Loucy (cell line): ENCODE measurements around the gene ESR2.

ENCODE experiments used
- EZH2phosphoT487 ChIP-seq: fragments of 200-600 bp; IDR thresholded peaks from 2 replicates; pipeline ENCODE4 v1.6.1; 2018; ENCODE audit warnings: antibody characterized with exemption, mild to moderate bottlenecking, moderate library complexity, borderline replicate concordance
- TF ChIP-seq, protein P1 (sequence below): fragments of 200-600 bp; sonication (generic); conservative IDR thresholded peaks from 2 replicates; pipeline ENCODE4 v1.5.1; 2014; ENCODE audit warnings: mild to moderate bottlenecking, antibody characterized with exemption, low read length

DNA sequence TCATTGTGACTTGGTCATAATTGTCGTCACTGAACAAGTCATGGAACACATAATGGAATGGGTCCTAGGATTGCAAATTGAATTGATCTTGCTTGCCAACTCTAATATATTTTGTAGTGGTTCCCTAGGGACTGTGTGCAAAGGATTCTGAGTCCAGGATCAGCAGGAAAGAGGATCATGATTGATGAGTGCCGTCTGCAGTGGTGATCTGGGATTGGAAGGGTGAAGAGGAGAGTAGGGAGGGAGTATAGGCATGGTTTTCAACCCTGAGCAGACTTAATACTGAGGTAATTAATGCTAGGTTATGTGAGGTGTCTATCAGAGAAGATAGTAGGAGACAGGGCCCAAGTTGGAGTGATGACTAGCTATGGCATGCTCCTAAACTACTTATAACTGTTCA is 168.9 kb downstream of the ESR2 start:
- TF ChIP-seq, protein P1, sequence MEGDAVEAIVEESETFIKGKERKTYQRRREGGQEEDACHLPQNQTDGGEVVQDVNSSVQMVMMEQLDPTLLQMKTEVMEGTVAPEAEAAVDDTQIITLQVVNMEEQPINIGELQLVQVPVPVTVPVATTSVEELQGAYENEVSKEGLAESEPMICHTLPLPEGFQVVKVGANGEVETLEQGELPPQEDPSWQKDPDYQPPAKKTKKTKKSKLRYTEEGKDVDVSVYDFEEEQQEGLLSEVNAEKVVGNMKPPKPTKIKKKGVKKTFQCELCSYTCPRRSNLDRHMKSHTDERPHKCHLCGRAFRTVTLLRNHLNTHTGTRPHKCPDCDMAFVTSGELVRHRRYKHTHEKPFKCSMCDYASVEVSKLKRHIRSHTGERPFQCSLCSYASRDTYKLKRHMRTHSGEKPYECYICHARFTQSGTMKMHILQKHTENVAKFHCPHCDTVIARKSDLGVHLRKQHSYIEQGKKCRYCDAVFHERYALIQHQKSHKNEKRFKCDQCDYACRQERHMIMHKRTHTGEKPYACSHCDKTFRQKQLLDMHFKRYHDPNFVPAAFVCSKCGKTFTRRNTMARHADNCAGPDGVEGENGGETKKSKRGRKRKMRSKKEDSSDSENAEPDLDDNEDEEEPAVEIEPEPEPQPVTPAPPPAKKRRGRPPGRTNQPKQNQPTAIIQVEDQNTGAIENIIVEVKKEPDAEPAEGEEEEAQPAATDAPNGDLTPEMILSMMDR = no peak
- TF ChIP-seq EZH2phosphoT487 = no peak
